DMS53 treated with DMSO at 0.1 percent for 48 hours (cell line): ENCODE measurements around the gene MUSTN1.

ENCODE experiments used
- DNase-seq: peaks from one replicate; lab custom pipeline; 2025; ENCODE audit not compliant: unreplicated experiment; lab: John Stamatoyannopoulos, UW

MUSTN1 gene

DNA sequence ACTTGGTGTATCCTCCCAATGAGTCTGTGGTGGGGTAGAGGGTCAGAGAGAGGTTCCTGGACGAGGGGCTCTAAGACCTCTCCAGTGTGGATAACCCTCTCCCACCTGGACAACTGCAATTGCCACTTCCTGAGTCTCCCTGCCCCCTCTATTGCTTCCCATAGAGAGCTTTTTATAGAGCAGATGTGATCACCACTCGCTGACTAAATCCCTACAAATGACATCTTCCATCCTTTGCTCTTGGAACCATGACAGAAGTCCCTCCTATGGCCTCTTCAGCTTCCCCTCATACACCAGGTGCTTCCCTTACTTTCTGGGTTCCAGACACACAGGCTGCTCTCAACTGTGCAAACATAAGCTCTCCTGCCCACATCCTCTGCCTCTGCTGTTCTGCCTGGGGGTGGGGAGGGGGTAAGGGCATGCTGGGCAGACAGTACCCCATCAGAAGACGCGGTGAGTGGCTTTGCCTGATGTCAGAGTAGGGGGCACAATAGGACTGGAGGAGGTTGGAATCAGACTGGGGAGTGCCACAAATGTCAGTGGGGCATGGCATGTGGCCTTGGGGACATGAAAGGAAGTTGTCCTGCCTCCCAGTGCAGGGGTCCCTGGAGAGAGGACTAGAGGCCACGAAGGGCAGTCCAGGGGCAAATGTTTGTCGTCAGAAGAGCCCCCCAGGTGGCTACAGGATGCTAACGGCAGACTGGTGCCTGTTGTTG, 25.0 kb downstream of the MUSTN1 start:
- no peak for DNase-seq

- DNase-seq: no peak
Measured at GRCh38 chr3:52809149-52809548, 25.7 kb downstream of the MUSTN1 start.

DNA sequence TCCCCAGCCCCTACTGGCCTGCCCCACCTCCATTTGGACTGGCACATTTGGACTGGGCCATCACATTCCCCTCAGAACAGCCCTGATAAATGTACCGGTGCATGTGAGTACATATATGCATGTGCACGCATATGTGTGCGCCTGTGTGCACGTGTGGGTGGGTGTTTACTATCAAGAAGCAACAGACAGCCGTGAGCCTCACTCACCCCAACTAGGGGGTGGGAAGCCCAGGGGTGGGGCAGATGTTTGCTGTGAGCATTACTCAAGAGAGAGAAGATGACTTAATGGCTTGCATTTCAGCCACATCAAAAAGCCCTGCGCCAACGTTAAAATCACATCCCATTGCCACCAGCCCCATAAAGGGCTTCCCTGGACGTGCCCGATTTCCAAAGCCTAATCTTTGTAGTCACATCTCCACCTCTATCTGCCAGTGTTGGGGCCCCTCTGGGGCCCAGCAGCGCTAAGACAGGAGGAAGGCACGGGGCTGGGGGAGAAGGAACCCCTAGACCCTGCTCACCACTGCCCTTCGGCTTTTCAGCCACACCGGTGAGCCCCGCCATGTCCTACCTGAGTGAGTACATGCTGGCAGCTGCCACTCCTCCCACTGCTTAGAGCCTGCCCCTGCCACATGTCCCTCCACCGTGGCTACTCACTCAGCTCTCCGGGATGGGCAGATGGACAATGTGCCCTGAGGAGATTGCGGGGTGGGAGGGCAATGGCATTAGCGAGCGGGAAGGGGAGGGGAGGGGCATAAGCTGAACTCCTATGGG, 29.4 kb downstream of the MUSTN1 start:
- no peak for DNase-seq

GRCh38 chr3:52801839-52802238, 33.0 kb downstream of the MUSTN1 start:
- DNase-seq: no peak

DNA sequence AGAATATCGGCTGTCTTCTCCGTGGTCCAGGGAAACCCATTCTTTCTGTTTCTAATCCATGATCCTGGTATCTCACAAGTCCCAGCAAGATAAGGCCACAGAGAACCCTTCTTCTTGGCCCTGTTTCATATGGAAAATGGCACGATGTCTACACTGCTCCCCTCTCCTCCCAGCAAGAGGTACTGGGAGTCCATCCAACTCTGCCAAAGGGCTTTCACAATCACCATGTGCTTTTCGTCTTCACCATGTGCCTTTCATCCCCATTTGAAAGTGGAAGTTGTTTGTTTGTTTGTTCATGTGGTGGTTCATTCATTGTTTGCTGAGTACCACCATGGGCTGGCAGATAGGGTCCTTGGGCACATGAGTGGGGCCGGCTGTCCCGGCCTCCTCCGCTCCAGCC, 34.7 kb downstream of the MUSTN1 start:
- no peak for DNase-seq

GRCh38 chr3:52798978-52799476, 35.8 kb downstream of the MUSTN1 start:
- DNase-seq: no peak

DNA sequence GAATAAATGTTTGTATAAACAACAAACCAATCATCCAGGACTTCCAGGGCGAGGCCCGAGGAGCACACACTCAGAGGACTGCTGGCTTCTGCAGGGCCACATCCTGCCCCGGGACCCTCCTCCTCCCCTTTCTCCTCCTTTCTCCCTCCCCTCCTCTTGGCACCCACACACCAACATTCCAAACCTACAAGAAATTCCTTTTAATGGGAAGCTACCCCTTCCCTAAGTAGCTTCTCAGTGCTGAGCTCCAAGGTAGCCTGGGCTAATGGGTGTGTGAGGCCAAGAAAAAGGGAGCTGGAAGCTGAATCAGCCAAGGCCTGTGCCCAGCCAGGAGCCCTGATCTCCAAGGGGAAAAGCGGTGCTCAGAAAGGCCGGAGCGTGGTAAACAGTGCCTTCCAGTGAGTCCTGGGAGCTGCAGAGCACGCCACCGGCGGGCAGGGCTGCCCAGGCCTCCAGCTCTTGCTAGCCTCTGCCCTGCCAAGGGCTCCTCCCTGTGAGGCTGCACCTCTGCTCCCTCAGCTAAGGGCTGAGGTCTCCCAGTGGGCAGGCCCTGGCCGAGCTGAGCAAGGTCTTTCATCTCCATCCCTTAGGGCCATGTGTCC, 36.3 kb downstream of the MUSTN1 start:
- DNase-seq: no peak

- no peak for DNase-seq
Measured at GRCh38 chr3:52796411-52796810, 38.4 kb downstream of the MUSTN1 start.

DNA sequence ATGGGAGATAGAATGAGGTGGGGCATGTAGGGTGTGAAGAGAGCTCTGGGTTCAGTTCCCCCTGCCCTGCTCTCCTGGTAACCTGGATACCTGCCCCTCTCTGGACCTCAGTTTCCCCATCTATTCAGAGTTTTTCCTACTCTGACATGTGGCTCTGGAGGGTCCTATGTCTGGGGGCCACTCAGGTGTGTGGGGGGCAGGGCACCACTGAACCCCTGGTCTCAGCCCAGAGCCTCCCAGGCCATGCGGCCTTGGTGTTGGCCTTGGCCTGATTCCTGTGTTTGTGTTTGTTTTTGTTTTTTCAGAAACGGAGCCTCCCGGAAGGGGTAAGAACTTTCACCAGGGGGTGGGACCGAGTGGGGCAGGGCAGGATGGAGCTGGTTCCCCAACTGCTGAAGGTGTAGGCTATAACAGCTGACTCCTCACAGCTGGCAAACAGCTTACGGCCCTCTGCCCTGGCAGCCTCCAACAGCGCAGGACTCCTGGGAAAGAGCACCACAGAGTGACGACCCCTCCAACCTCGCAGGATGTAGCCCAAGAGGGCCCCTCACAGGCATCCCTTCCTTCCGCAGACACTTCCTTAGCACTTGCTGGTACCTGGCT, 39.4 kb downstream of the MUSTN1 start:
- no peak for DNase-seq

- DNase-seq: no peak
Measured at GRCh38 chr3:52794612-52795099, 40.2 kb downstream of the MUSTN1 start, which contains the start of gene ITIH3. TSS of gene ITIH3 (plus strand) at chr3:52794796. CDS start at chr3:52794804, 8 bp downstream.

GRCh38 chr3:52793702-52794611, 40.9 kb downstream of the MUSTN1 start:
- no peak for DNase-seq

DNA sequence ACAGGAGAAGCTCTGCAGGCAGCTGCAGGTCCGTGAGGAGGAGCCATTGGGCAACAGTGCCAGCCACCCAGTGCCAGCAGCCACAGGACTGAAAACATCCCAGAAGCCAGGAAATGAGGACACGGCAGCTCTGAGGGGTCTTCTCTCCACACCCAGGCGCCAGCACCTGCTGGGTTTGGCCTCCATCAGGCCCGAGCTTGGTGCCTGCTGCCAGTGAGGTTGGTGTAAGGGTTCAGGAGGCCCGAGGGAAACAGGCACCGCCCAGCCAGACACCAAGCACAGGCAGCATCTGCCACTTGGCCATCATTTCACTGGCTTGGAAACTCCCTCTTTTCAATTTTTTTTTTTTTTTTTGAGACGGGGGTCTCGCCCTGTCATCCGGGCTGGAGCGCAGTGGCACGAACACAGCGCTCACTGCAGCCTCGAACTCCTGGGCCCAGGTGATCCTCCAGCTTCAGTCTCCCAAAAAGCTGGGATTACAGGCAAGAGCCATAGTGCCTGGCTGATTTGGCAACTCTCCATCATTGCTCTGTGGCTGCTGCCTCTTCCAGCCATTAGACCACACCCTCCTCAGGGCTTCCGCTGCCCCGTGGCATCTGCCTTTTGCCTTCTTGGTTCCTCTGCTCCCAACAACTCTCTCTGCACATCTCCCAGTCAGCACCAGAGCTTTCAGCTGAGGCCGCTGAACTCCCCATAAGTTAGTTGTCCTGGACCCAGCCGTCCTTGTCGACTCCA, 41.7 kb downstream of the MUSTN1 start:
- DNase-seq: no peak

DNA sequence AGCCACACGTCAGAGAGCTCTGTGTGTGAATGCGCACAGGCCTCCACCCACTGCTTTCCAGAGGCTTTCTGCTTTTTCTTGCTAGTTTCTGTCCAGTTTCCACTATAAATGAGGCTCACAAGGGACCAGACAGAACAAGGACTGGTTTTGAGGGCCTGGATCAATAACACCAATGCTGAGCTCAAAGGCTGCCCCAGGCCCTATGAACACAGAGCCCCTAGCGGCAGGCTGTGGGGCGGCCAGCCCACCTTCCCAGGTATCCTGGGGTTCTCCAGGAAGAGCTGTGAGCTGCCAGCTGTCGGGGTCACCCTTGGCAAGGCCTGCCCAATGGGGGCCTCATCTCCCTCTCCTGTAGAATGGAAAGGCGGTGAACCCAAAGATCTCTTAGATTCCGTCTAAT, 42.4 kb downstream of the MUSTN1 start:
- DNase-seq: no peak

DNA sequence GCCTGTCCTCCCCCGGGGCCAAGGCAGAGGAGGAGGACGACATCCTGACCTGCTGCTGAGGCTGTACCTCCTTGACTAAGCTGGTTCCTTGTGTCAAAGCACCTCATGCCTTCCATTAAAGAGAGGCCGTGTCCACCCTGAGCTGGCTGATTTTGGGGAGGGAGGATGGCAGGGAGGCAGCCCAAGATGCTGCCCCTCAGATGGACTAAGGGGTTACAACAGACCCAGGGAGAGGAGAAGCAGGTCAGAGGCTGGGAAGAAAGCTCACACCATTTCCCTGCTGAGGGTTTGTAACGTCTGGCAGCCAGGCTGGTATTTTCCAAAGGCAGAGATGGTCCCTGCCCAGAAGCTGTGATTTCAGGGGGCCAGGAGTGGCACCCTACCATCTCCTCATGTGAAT, 42.9 kb downstream of the MUSTN1 start:
- no peak for DNase-seq

GRCh38 chr3:52791366-52791765, 43.5 kb downstream of the MUSTN1 start:
- no peak for DNase-seq

DNA sequence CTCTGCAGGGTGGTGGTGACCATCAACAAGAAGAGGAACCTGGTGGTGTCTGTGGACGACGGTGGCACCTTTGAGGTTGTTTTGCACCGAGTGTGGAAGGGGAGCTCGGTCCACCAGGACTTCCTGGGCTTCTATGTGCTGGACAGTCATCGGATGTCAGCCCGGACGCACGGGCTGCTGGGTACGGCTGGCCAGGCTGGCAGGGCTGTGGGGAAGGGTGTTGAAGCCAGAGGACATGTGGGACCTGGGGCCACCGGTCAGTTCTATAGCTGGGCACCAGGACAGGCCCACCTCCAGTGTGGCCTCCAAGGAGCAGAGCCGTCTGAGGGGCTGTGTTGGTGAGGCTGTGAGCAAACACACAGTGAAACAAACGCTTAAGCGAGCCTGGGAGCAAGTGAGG, 44.1 kb downstream of the MUSTN1 start:
- DNase-seq: no peak

DNA sequence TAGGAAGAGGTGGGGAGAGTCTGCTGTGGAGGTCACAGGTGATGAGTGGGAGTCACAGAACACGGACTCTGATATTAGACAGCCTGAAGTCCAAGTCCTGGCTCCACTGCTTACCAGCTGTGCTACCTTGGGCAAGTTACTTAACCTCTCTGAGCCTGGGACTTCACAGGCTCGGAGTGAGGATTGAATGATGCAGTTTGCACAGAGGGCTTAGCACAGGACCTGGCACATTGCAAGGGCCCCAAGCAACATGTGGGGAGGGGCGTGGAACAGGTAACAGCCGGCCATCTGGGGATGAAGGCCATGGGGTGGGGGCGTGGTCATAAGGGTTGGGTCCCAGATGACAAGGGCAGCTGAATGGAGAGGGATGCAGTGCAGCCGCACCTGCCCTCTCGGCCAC, 44.5 kb downstream of the MUSTN1 start:
- no peak for DNase-seq

DNA sequence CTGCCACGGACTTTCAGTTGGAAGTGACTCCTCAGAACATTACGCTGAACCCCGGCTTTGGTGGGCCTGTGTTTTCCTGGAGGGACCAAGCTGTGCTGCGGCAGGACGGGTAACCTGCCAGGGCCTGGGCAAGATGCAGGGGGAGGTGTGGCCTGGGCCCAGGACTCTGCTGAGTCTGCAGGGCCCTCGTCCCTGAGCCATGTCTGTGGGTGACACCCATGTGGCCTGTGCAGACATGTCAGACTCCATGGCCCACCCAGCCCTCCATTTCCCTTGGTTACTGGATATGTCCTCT, 45.1 kb downstream of the MUSTN1 start:
- DNase-seq: no peak

GRCh38 chr3:52788890-52789745, 45.7 kb downstream of the MUSTN1 start:
- no peak for DNase-seq
